GM12874 (cell line): ENCODE data around the gene SCIN.

Source experiments
- CTCF ChIP-seq: IDR thresholded peaks from 2 replicates; pipeline ENCODE4 v1.5.1; 2011; ENCODE audit warnings: low read depth, mild to moderate bottlenecking, control low read depth, low read length, moderate library complexity; ENCODE audit not compliant: insufficient read depth

Gene SCIN

GRCh38 chr7:12706900-12707536, 136.5 kb downstream of the SCIN start:
- TF ChIP-seq CTCF, result no peak

GRCh38 chr7:12708314-12708713, 137.8 kb downstream of the SCIN start:
- no peak for TF ChIP-seq CTCF
